ENCODE results near the gene AAR2.

Gene AAR2

GRCh38 chr20:36234771-36235320 lies 1.4 kb upstream of the AAR2 start:
- Histone ChIP-seq H2AFZ (ENCODE audit: low read depth, low read length) (peak overlapping the region; percentile 14), H3K27ac (ENCODE audit: low read length) (no peak overlapping the region), H3K4me1 (ENCODE audit: insufficient read depth, low read length) (peaks cover 32% of the 10 kb centered on the region), H3K4me3 (ENCODE audit: low read depth in 1 of 2, low read length in 2 of 2) (no peak overlapping the region), H3K36me3 (ENCODE audit: insufficient read depth, low read length) (peaks cover 14% of the 10 kb centered on the region), H3K79me2 (ENCODE audit: insufficient read depth, low read length) (peaks cover 42% of the 10 kb centered on the region), H3K9me3 (ENCODE audit: insufficient read depth, low read length, severe bottlenecking) (no peaks in the 10 kb centered on the region), H3K27me3 (ENCODE audit: insufficient read depth, low read length, poor library complexity) (peaks cover 9% of the 10 kb centered on the region), H4K20me1 (ENCODE audit: insufficient read depth, low read length) (peaks cover 14% of the 10 kb centered on the region; the same call in 1 of the 2 replicates), H3K9ac (ENCODE audit: low read depth, low read length) (no peak overlapping the region), H3K4me2 (ENCODE audit: insufficient read depth, low read length) (no peak overlapping the region)
- DNase-seq, result no peak
- no peak for ATAC-seq (ENCODE audit: insufficient read depth, low read depth)
- TF ChIP-seq EZH2 (IDR thresholded peaks at IDR 0.05; ENCODE audit: borderline replicate concordance, low read depth, low read length, severe bottlenecking), result no peak

DNA sequence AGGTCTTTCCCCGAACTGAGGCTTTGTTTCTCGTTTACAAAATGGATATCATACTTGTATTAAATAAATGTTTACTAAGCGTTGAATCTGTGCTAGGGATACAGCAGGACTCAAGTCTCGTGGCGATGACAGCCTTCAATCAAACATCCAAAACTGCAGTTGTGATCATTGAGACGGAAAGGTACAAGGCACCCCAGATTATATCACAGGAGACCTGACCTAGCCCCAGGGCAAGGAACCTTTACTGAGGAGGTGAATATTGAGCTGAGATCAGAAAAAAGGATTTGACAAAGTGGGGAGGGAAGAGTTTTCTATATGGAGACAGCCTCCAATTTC lies 476 bp downstream of the AAR2 start:
- H3K27ac ChIP-seq (ENCODE audit: low read length), result peak overlapping the region; percentile 80
- H3K9me3 ChIP-seq (ENCODE audit: insufficient read depth, low read length, severe bottlenecking), result no peaks in the 10 kb centered on the region
- peak overlapping the region; percentile 76 for H3K4me2 ChIP-seq (ENCODE audit: insufficient read depth, low read length)
- H3K79me2 ChIP-seq (ENCODE audit: insufficient read depth, low read length), result peaks cover 60% of the 10 kb centered on the region
- ATAC-seq (ENCODE audit: insufficient read depth, low read depth) (peak; percentile 16; the same call in 2 of the 3 replicates), DNase-seq (no peak)
- peaks cover 40% of the 10 kb centered on the region for H3K4me1 ChIP-seq (ENCODE audit: insufficient read depth, low read length)
- H3K27me3 ChIP-seq (ENCODE audit: insufficient read depth, low read length, poor library complexity), result peaks cover 4% of the 10 kb centered on the region
- H3K36me3 ChIP-seq (ENCODE audit: insufficient read depth, low read length), result peaks cover 33% of the 10 kb centered on the region
- TF ChIP-seq EZH2 (IDR thresholded peaks at IDR 0.05; ENCODE audit: borderline replicate concordance, low read depth, low read length, severe bottlenecking) (no peak), CTCF (IDR thresholded peaks at IDR 0.05; ENCODE audit: borderline replicate concordance, extremely low read depth, low read length, poor library complexity, severe bottlenecking) (no peak)
- peak overlapping the region; percentile 74 for H3K9ac ChIP-seq (ENCODE audit: low read depth, low read length)
- H2AFZ ChIP-seq (ENCODE audit: low read depth, low read length), result peak overlapping the region; percentile 99
- H4K20me1 ChIP-seq (ENCODE audit: insufficient read depth, low read length), result peaks cover 24% of the 10 kb centered on the region
- H3K4me3 ChIP-seq (ENCODE audit: low read depth in 1 of 2, low read length in 2 of 2), result peak overlapping the region; percentile 48 to 74

- peaks cover 27% of the 10 kb centered on the region for H4K20me1 ChIP-seq (ENCODE audit: insufficient read depth, low read length)
- peak overlapping the region; percentile 80 for H3K27ac ChIP-seq (ENCODE audit: low read length)
- H3K9me3 ChIP-seq (ENCODE audit: insufficient read depth, low read length, severe bottlenecking), result no peaks in the 10 kb centered on the region
- peak overlapping the region; percentile 74 for H3K9ac ChIP-seq (ENCODE audit: low read depth, low read length)
- peaks cover 40% of the 10 kb centered on the region for H3K4me1 ChIP-seq (ENCODE audit: insufficient read depth, low read length)
- TF ChIP-seq CTCF (IDR thresholded peaks at IDR 0.05; ENCODE audit: borderline replicate concordance, extremely low read depth, low read length, poor library complexity, severe bottlenecking), result no peak
- no peak for TF ChIP-seq EZH2 (IDR thresholded peaks at IDR 0.05; ENCODE audit: borderline replicate concordance, low read depth, low read length, severe bottlenecking)
- peak overlapping the region; percentile 48 to 74; a peak in 3 of 4 replicates for H3K4me3 ChIP-seq (ENCODE audit: low read depth in 1 of 2, low read length in 2 of 2)
- no peak overlapping the region for H2AFZ ChIP-seq (ENCODE audit: low read depth, low read length)
- H3K36me3 ChIP-seq (ENCODE audit: insufficient read depth, low read length), result peaks cover 40% of the 10 kb centered on the region
- DNase-seq (no peak), ATAC-seq (ENCODE audit: insufficient read depth, low read depth) (no peak)
- H3K27me3 ChIP-seq (ENCODE audit: insufficient read depth, low read length, poor library complexity), result no peaks in the 10 kb centered on the region
- H3K4me2 ChIP-seq (ENCODE audit: insufficient read depth, low read length), result peak overlapping the region; percentile 76
- peaks cover 64% of the 10 kb centered on the region for H3K79me2 ChIP-seq (ENCODE audit: insufficient read depth, low read length)
Measured at GRCh38 chr20:36237477-36237876, 1.2 kb downstream of the AAR2 start.

DNA sequence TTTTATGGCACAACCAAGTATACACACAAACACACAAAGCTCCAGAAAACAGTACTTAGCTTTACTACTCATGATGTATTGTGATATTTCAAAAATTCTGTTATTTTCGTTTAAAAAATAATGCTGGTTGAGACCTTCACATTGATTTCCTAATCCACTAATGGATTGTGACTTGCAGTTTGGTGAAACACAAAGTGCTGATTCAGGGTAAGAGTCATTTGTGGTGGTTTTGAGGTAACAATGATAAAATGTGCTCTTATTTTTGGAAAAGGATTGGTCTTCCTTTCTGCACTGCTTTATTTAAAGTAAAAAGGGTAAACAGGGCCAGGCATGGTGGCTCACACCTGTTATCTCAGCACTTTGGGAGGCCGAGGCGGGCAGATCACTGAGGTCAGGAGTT lies 1.9 kb downstream of the AAR2 start:
- ATAC-seq (ENCODE audit: insufficient read depth, low read depth), result no peak
- Histone ChIP-seq H2AFZ (ENCODE audit: low read depth, low read length) (no peak overlapping the region), H3K27me3 (ENCODE audit: insufficient read depth, low read length, poor library complexity) (no peaks in the 10 kb centered on the region), H3K9me3 (ENCODE audit: insufficient read depth, low read length, severe bottlenecking) (no peaks in the 10 kb centered on the region), H3K4me1 (ENCODE audit: insufficient read depth, low read length) (peaks cover 40% of the 10 kb centered on the region), H3K27ac (ENCODE audit: low read length) (no peak overlapping the region), H3K4me2 (ENCODE audit: insufficient read depth, low read length) (peak overlapping the region; percentile 76), H3K79me2 (ENCODE audit: insufficient read depth, low read length) (peaks cover 70% of the 10 kb centered on the region), H3K9ac (ENCODE audit: low read depth, low read length) (no peak overlapping the region), H4K20me1 (ENCODE audit: insufficient read depth, low read length) (peaks cover 31% of the 10 kb centered on the region), H3K36me3 (ENCODE audit: insufficient read depth, low read length) (peaks cover 47% of the 10 kb centered on the region), H3K4me3 (ENCODE audit: low read depth in 1 of 2, low read length in 2 of 2) (peak overlapping the region in 1 of 2 experiments; percentile 37; a peak in 2 of 4 replicates)
- TF ChIP-seq EZH2 (IDR thresholded peaks at IDR 0.05; ENCODE audit: borderline replicate concordance, low read depth, low read length, severe bottlenecking) (no peak), CTCF (IDR thresholded peaks at IDR 0.05; ENCODE audit: borderline replicate concordance, extremely low read depth, low read length, poor library complexity, severe bottlenecking) (no peak)
- DNase-seq, result no peak

All from DND-41 (cell line).